ENCODE measurements around the gene UQCRC2.

GRCh38 chr16:21971856-21972255, 18.7 kb downstream of the UQCRC2 start:
- TF ChIP-seq RFX5 (IDR thresholded peaks at IDR 0.05) (no peak), ZC3H11A (IDR thresholded peaks at IDR 0.05) (no peak), KDM5A (IDR thresholded peaks at IDR 0.05) (no peak), NFE2L2 (conservative IDR thresholded peaks at IDR 0.05; ENCODE audit: low read length) (no peak), POLR2A (IDR thresholded peaks at IDR 0.05; ENCODE audit: low read length) (no peak), EP300 (IDR thresholded peaks at IDR 0.05) (no peak)
